DMS114 treated with DMSO at 0.1 percent for 48 hours (cell line): ENCODE results near the gene MYO3B.
"Not testable (repeated sequence)": the region's sequence is repeated elsewhere in the genome, so short reads cannot be mapped to it uniquely, and the experiment has no call there.

Experiments used
- DNase-seq: peaks from one replicate; lab custom pipeline; 2025; ENCODE audit not compliant: unreplicated experiment; lab: John Stamatoyannopoulos, UW

Gene MYO3B

DNA sequence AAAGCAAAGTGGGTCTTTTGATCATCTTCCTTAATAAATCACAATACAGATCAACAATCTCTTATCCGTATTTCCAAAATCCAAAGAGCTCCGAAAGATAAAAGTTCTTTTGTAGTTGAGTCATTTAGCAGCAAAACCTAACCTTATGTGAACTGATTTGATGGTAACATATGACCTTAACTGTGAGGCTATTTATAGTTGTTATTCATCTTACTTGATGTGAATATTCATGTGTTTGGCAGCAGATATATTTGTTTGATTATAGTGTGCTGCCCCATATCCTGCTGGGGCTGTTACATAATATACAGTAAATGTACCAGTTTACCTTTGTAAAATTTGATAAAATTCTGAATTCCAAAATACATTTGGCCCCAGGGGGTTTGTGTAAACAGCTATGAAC is 158.5 kb downstream of the MYO3B start:
- DNase-seq, result no peak

DNA sequence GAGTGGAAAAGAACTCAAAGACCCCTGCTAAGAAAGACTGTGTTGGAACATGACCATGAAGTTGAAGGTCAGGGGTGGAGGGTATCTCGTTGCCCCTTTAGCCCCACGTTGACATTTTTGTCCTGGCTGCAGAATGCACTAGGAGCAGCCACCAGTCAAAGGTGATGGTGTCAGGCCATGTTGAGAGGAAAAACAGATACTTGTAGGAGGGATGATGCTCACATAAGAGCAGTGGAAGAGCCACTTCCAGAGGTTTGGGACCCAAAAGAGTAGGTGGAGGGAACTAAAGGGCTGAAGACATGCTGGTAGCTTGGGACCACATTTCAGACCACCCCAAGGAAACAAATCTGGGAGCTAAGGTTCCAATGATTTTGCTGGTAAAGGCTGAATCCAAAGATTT is 159.0 kb downstream of the MYO3B start:
- no peak for DNase-seq

DNA sequence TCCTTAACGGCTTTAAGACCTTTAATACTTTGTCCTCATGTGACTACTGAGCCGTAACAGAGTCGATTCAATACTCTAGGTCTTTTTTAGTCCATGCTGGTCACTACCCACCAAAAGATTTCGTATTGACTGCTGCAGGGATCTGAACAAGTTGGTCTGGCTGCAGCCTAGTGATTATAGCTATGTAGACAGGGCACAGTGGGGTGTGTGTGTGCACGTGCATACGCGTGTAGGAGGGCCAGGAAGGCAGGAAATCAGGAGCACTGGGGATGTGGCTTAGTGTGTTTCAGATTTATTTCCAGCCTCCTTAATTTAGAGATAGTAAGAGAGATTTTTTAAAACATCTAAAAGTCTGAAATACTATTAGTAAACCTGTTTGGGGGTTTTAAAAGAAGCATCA is 161.4 kb downstream of the MYO3B start:
- DNase-seq, result no peak

GRCh38 chr2:170339750-170340692 is 162.1 kb downstream of the MYO3B start:
- DNase-seq, result no peak

- DNase-seq, result no peak
Measured at GRCh38 chr2:170340693-170341068, 162.7 kb downstream of the MYO3B start.

DNA sequence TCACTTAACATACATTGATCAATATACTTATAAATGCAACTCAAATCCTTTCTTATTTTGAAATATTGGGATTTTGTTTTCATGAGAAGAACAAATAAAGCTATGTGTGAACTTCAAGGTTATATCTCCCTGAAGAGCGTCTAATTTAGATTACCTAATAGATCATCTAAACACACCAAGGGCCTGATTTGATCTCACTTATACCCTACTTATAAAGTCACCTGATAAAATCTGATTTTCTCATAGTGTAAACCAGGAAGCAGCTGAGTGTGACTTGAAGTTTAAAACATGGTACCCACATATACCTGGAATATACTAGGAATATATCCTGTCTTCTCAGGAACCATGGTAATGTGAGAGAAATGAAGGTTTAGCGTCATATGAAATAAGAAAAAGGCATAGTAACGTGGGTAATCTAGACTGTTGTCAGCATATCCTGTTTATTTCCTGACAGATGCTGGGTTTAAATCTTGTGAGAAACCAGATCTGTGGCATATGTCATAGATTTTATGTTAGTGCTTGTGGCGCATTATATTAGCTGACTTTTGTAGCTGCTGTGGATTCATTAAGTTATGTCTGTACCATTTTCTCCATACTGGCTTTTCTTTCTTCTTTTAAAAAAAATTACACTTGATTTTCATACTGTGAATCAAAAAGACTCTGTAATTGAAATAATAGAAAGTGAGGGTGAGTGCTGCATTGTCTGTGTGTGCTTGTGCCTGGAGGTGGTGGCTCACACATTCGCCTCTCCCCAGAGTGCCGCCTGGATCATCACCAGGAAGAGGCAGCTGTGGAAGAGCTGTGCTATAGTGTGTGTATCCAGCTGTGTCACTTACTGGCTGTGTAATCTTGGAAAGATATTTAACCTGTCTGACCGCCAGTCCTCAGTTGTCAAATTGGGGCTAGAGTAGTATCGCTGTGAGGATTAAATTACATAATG is 164.0 kb downstream of the MYO3B start:
- DNase-seq, result no peak

DNA sequence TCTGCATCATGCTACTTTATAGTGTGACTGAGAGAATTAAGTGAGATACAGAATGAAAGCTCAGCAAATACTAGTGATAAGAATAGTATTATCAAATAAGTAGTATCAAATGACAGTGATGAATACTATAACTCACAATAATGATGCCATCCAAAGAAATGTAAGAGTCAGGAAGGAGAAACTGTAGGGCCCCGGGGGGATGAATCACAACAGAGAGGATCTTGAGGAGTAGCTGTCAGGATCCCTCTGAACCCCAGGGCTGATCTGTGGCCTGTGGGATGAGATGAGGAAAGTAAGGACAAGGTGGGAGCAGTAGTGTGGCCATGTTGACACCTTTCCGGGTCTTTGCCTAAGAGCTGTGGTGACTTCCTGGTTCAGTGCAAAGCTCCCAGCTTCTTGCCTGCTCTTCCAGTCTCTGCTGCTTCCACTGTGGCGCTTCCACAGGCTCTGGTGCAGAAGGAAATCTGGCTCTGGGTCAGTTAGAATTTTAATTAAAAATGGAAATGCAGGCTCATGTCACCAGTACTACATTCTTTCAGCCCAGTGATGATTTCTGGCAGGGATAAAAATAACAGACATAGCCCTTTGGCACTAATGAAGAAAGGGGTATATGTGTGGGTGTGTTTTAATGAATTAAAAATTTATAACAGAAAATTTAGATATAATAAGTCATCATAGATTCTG is 166.9 kb downstream of the MYO3B start:
- DNase-seq, result no peak

DNA sequence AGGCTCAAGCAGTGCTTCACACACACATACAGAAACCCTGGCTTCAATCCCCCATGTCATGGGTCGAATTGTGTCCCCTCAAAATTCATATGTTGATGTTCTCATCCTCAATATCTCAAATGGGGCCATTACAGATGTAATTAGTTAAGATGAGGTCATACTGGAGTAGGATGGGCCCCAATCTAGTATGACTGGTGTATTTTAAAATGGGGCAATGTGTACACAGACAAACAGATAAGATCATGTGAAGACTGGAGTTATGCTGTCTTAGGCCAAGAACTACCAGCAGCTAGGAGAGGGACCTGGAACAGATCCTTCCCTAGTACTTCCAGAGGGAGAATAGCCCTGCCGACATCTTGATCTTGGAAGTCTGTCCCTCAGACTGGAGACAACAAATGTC is 167.7 kb downstream of the MYO3B start:
- DNase-seq, result no peak

GRCh38 chr2:170349269-170349668 is 171.3 kb downstream of the MYO3B start:
- DNase-seq, result not testable (repeated sequence)

GRCh38 chr2:170350929-170351826 is 173.2 kb downstream of the MYO3B start:
- no peak for DNase-seq

DNA sequence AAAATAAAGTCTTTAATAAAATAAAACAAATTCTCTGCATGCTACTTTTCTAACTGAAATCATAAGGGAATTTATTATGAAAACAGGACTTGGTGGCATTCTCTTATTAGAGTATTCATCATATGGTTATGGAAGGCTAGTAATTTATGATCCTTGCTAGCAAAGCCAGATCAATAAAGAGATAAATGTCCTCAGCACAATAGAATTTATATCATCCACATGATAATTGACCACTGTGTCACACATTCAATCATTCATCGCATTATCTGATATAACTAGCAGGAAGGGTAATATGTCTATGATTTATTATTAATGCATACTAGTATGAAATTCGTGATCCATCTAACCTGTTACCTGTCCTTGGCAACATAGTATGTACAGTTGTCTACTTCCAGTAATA is 175.8 kb downstream of the MYO3B start:
- DNase-seq, result no peak

GRCh38 chr2:170354388-170354787 is 176.4 kb downstream of the MYO3B start:
- DNase-seq, result no peak

- DNase-seq, result no peak
Measured at GRCh38 chr2:170354855-170355780, 177.2 kb downstream of the MYO3B start.

DNA sequence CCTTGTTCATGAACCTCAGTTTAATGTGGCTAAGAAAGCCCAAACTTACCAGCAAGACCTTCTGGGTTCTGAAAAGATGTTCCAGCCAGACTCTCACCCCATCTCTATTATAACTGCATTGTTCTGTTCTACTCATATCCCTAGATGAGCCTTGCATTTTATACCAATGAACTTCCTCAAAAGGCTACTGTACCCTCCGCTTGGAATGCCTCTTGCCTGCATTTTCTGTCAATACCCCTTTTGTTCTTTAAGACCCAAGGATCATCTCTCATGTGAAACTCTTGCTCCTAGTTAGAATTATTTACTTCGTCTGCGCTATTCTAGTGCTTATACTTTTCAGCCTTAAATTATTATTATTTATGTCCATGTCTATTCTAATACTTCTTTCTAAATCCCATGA is 181.5 kb downstream of the MYO3B start:
- no peak for DNase-seq

GRCh38 chr2:170360546-170361089 is 182.7 kb downstream of the MYO3B start:
- no peak for DNase-seq

DNA sequence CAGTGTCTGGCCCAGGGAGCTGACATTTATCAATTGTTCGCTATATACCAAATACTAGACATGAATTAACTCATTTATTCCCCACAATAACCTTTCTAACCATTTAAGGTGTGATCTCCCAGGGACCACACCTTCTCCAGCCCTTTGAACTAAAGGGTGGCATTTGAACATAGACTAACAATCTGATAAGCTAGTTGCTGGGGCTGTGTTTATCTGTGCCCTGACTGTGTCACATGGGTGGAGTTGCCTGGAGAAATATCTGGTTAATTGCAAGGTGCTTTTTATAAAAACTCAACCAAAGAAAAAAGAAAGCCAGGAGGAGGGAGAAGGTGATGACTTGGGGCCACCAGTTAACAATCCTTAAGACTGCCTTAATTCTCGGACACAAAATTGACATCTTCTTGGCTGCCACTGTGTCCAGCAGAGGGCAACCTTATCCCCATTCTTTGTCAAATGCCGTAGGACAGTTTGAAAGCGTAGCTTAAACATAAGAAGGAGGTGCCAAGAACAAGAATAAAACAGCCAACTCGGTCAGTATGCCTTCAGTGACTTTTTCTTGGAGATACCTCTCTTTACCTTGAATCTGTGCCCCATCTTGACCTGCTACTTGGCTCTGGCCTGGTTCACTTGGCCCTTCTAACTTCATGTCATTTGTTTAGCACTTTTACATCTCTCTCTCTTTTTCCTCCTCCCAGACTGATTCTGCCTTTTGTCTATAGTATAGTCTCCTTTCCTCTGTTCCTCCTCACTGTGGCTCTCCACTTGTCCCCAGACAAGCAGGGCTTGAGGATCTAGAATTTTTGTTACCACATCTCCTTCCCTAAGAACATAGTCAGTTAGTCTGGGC is 183.4 kb downstream of the MYO3B start:
- DNase-seq, result peak; percentile 36

GRCh38 chr2:170362313-170362870 is 184.4 kb downstream of the MYO3B start:
- DNase-seq, result no peak
